ENCODE data around the gene CSRP3.

The CSRP3 gene

GRCh38 chr11:19194620-19195308, 7.0 kb downstream of the CSRP3 start:
- H3K36me3 ChIP-seq (ENCODE audit: low read depth) = no peaks in the 10 kb centered on the region
- no peak overlapping the region for H3K27ac ChIP-seq (ENCODE audit: poor library complexity, severe bottlenecking)
- TF ChIP-seq, protein P1, sequence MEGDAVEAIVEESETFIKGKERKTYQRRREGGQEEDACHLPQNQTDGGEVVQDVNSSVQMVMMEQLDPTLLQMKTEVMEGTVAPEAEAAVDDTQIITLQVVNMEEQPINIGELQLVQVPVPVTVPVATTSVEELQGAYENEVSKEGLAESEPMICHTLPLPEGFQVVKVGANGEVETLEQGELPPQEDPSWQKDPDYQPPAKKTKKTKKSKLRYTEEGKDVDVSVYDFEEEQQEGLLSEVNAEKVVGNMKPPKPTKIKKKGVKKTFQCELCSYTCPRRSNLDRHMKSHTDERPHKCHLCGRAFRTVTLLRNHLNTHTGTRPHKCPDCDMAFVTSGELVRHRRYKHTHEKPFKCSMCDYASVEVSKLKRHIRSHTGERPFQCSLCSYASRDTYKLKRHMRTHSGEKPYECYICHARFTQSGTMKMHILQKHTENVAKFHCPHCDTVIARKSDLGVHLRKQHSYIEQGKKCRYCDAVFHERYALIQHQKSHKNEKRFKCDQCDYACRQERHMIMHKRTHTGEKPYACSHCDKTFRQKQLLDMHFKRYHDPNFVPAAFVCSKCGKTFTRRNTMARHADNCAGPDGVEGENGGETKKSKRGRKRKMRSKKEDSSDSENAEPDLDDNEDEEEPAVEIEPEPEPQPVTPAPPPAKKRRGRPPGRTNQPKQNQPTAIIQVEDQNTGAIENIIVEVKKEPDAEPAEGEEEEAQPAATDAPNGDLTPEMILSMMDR (IDR thresholded peaks at IDR 0.05; ENCODE audit: poor library complexity, severe bottlenecking) = no peak
- no peaks in the 10 kb centered on the region for H3K4me1 ChIP-seq (ENCODE audit: insufficient read depth, poor library complexity, severe bottlenecking)
- no peaks in the 10 kb centered on the region for H3K27me3 ChIP-seq (ENCODE audit: insufficient read depth, poor library complexity, severe bottlenecking)
- DNase-seq (ENCODE audit: low spot score) (no peak), ATAC-seq (ENCODE audit: low read depth) (no peak)
- no peaks in the 10 kb centered on the region for H3K9me3 ChIP-seq (ENCODE audit: severe bottlenecking)
- H3K4me3 ChIP-seq (ENCODE audit: severe bottlenecking) = no peak overlapping the region

GRCh38 chr11:19193916-19194315, 7.9 kb downstream of the CSRP3 start:
- DNase-seq (ENCODE audit: low spot score) (no peak), ATAC-seq (ENCODE audit: low read depth) (no peak)
- TF ChIP-seq, protein P1 (IDR thresholded peaks at IDR 0.05; ENCODE audit: poor library complexity, severe bottlenecking) = no peak
- Histone ChIP-seq H3K9me3 (ENCODE audit: severe bottlenecking) (no peaks in the 10 kb centered on the region), H3K36me3 (ENCODE audit: low read depth) (no peaks in the 10 kb centered on the region), H3K27ac (ENCODE audit: poor library complexity, severe bottlenecking) (no peak overlapping the region), H3K4me1 (ENCODE audit: insufficient read depth, poor library complexity, severe bottlenecking) (no peaks in the 10 kb centered on the region), H3K4me3 (ENCODE audit: severe bottlenecking) (no peak overlapping the region), H3K27me3 (ENCODE audit: insufficient read depth, poor library complexity, severe bottlenecking) (no peaks in the 10 kb centered on the region)

DNA sequence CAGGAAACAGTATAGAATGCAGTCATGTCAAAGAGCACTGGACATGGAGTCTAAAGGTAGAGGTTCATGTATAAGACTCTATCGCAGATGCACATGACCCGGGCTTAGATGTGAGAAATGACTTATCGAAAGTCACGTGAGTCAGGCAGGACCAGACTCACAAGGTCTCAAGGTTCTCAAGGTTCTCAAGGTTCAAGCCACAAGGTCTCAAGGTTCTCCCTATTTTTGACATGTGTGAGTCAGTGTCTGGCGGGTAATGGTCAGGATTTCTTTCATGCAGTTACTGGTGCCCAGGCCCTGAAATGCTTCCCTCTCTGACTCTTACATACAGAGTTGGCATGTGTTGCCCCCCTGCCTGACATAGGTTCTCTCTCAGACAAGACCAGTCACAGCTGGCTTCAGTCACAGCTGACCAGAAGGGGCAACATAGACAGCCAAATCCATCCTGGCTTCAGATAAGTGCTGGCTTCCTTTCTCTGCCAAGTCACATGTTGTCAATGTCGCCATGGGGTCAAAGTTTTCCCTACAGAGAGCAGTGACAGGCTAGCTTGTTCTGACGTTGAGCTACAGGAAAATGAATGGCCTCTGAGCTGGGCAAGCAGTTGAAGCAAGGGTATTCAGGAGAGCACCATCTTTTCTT, 10.1 kb downstream of the CSRP3 start:
- H3K36me3 ChIP-seq (ENCODE audit: low read depth) = no peaks in the 10 kb centered on the region
- no peak for DNase-seq (ENCODE audit: low spot score)
- no peaks in the 10 kb centered on the region for H3K27me3 ChIP-seq (ENCODE audit: insufficient read depth, poor library complexity, severe bottlenecking)
- H3K4me3 ChIP-seq (ENCODE audit: severe bottlenecking) = no peak overlapping the region
- H3K9me3 ChIP-seq (ENCODE audit: severe bottlenecking) = no peaks in the 10 kb centered on the region
- TF ChIP-seq, protein P1 (IDR thresholded peaks at IDR 0.05; ENCODE audit: poor library complexity, severe bottlenecking) = no peak
- H3K4me1 ChIP-seq (ENCODE audit: insufficient read depth, poor library complexity, severe bottlenecking) = no peaks in the 10 kb centered on the region
- ATAC-seq (ENCODE audit: low read depth) = no peak
- no peak overlapping the region for H3K27ac ChIP-seq (ENCODE audit: poor library complexity, severe bottlenecking)

GRCh38 chr11:19187833-19188258, 13.9 kb downstream of the CSRP3 start:
- Histone ChIP-seq H3K36me3 (ENCODE audit: low read depth) (no peaks in the 10 kb centered on the region), H3K4me1 (ENCODE audit: insufficient read depth, poor library complexity, severe bottlenecking) (no peaks in the 10 kb centered on the region), H3K9me3 (ENCODE audit: severe bottlenecking) (no peaks in the 10 kb centered on the region), H3K4me3 (ENCODE audit: severe bottlenecking) (no peak overlapping the region), H3K27ac (ENCODE audit: poor library complexity, severe bottlenecking) (no peak overlapping the region), H3K27me3 (ENCODE audit: insufficient read depth, poor library complexity, severe bottlenecking) (no peaks in the 10 kb centered on the region)
- no peak for ATAC-seq (ENCODE audit: low read depth)
- DNase-seq (ENCODE audit: low spot score) = no peak
- TF ChIP-seq, protein P1 (IDR thresholded peaks at IDR 0.05; ENCODE audit: poor library complexity, severe bottlenecking) = no peak
